ENCODE measurements around the gene TSN. TPM values are rescaled to one million over a fixed set of nuclear protein-coding genes. Genes with fewer than 3 reads are reported as not detected.

Gene TSN
- total and polyA plus RNA-seq, 9 of the 15 experiments (the other 6 are each of a cell fraction or from before 2014, with no cell fraction given) = 63.2 to 152 (median 95.2) TPM

DNA sequence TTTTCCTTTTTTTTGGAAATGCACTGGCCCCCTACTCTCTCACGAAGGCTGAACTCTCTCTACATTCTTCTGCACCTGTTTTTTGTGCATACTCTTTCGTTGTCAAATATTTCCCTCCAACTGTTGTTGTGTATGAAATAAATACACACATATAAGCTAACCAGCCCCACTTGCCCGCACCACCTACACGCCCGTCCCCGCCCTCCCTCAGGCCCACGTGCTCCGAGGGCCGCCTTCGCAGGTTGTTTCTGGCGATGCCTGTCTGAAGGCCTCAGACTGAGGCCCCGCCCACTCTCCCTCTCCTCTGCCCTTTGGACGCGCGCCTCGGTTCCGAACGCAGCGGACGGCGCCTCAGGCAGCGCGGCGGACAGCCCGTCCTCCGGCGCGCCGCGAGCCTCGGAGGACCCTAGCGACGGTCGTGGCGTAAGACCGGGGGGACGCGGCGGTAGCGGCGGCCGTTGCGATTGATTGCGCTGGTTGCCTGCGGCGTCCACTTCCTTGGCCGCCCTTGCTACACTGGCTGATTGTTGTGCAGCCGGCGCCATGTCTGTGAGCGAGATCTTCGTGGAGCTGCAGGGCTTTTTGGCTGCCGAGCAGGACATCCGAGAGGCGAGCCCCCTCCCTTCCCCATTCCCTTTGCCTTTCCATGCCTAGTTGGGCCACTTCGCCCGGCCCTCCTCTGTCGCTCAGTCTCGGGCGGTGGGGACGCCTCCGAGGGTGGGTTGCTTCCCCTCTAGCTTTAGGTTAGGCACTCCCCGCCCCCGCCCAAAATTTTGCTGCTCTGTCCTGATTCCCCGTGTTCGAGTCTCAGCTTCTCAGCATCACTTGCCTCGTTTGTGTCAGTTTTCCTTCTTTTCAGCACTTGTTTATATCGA is at the start of gene TSN (continued):
- TF ChIP-seq, protein P1, sequence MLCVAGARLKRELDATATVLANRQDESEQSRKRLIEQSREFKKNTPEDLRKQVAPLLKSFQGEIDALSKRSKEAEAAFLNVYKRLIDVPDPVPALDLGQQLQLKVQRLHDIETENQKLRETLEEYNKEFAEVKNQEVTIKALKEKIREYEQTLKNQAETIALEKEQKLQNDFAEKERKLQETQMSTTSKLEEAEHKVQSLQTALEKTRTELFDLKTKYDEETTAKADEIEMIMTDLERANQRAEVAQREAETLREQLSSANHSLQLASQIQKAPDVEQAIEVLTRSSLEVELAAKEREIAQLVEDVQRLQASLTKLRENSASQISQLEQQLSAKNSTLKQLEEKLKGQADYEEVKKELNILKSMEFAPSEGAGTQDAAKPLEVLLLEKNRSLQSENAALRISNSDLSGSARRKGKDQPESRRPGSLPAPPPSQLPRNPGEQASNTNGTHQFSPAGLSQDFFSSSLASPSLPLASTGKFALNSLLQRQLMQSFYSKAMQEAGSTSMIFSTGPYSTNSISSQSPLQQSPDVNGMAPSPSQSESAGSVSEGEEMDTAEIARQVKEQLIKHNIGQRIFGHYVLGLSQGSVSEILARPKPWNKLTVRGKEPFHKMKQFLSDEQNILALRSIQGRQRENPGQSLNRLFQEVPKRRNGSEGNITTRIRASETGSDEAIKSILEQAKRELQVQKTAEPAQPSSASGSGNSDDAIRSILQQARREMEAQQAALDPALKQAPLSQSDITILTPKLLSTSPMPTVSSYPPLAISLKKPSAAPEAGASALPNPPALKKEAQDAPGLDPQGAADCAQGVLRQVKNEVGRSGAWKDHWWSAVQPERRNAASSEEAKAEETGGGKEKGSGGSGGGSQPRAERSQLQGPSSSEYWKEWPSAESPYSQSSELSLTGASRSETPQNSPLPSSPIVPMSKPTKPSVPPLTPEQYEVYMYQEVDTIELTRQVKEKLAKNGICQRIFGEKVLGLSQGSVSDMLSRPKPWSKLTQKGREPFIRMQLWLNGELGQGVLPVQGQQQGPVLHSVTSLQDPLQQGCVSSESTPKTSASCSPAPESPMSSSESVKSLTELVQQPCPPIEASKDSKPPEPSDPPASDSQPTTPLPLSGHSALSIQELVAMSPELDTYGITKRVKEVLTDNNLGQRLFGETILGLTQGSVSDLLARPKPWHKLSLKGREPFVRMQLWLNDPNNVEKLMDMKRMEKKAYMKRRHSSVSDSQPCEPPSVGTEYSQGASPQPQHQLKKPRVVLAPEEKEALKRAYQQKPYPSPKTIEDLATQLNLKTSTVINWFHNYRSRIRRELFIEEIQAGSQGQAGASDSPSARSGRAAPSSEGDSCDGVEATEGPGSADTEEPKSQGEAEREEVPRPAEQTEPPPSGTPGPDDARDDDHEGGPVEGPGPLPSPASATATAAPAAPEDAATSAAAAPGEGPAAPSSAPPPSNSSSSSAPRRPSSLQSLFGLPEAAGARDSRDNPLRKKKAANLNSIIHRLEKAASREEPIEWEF (CRISPR knock-in tag; IDR thresholded peaks at IDR 0.05) = no peak
- peak; percentile 46 to 65; a peak in 3 of 4 replicates for TF ChIP-seq NRF1 (conservative IDR thresholded peaks at IDR 0.05 in 1 of 2, IDR thresholded peaks at IDR 0.05 in 1 of 2)
- no peak for TF ChIP-seq ZNF431 (CRISPR knock-in tag; IDR thresholded peaks at IDR 0.05)
- TF ChIP-seq SRSF3 (IDR thresholded peaks at IDR 0.05; ENCODE audit: insufficient read depth, low read length) = no peak
- no peak for TF ChIP-seq HNRNPH1 (optimal IDR thresholded peaks at IDR 0.05; ENCODE audit: low read depth, low read length)
- TF ChIP-seq ZBED1 (IDR thresholded peaks at IDR 0.05) = no peak; the same call in 1 of the 2 replicates
- no peak for TF ChIP-seq ZNF445 (CRISPR knock-in tag; IDR thresholded peaks at IDR 0.05; ENCODE audit: low read depth)
- no peak for TF ChIP-seq POU5F1 (IDR thresholded peaks at IDR 0.05; ENCODE audit: borderline replicate concordance, low read depth, low read length, partially characterized antibody)
- TF ChIP-seq TAF1 (IDR thresholded peaks at IDR 0.05; ENCODE audit: control insufficient read depth, extremely low read depth, insufficient read depth, low read length, severe bottlenecking) = peak; percentile 73
- TF ChIP-seq ZNF830 (CRISPR knock-in tag; IDR thresholded peaks at IDR 0.05) = no peak
- peak; percentile 64 for TF ChIP-seq SMAD4 (CRISPR knock-in tag; conservative IDR thresholded peaks at IDR 0.05)
- TF ChIP-seq U2AF1 (optimal IDR thresholded peaks at IDR 0.05; ENCODE audit: low read depth, low read length) = no peak
- peak; percentile 30; the same call in 1 of the 2 replicates for TF ChIP-seq FOXM1 (IDR thresholded peaks at IDR 0.05; ENCODE audit: low read depth)
- no peak for TF ChIP-seq FOXM1 (CRISPR knock-in tag; IDR thresholded peaks at IDR 0.05; ENCODE audit: low read depth)
- TF ChIP-seq PHF8 (IDR thresholded peaks at IDR 0.05; ENCODE audit: borderline replicate concordance, low read length) = peak; percentile 92
- no peak for TF ChIP-seq EZH2 (IDR thresholded peaks at IDR 0.05; ENCODE audit: borderline replicate concordance, low read depth, low read length)
- TF ChIP-seq, protein P2, sequence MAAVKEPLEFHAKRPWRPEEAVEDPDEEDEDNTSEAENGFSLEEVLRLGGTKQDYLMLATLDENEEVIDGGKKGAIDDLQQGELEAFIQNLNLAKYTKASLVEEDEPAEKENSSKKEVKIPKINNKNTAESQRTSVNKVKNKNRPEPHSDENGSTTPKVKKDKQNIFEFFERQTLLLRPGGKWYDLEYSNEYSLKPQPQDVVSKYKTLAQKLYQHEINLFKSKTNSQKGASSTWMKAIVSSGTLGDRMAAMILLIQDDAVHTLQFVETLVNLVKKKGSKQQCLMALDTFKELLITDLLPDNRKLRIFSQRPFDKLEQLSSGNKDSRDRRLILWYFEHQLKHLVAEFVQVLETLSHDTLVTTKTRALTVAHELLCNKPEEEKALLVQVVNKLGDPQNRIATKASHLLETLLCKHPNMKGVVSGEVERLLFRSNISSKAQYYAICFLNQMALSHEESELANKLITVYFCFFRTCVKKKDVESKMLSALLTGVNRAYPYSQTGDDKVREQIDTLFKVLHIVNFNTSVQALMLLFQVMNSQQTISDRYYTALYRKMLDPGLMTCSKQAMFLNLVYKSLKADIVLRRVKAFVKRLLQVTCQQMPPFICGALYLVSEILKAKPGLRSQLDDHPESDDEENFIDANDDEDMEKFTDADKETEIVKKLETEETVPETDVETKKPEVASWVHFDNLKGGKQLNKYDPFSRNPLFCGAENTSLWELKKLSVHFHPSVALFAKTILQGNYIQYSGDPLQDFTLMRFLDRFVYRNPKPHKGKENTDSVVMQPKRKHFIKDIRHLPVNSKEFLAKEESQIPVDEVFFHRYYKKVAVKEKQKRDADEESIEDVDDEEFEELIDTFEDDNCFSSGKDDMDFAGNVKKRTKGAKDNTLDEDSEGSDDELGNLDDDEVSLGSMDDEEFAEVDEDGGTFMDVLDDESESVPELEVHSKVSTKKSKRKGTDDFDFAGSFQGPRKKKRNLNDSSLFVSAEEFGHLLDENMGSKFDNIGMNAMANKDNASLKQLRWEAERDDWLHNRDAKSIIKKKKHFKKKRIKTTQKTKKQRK (IDR thresholded peaks at IDR 0.05; ENCODE audit: borderline replicate concordance, low read depth, low read length) = no peak
- TF ChIP-seq NCOA2 (IDR thresholded peaks at IDR 0.05; ENCODE audit: partially characterized antibody in 2 of 2) = peak in 1 of 2 experiments; percentile 98
- TF ChIP-seq L3MBTL2 (IDR thresholded peaks at IDR 0.05) = peak; percentile 83
